GM18868 (cell line): ENCODE measurements around the gene SH2D1B.

Source experiments
- ATAC-seq: cut with Tn5 transposase; IDR thresholded peaks from one replicate; pipeline ENCODE4 v1.9.1; 2021; ENCODE audit warnings: mild to moderate bottlenecking, moderate library complexity; ENCODE audit not compliant: unreplicated experiment

Gene SH2D1B

GRCh38 chr1:162400790-162401355, 11.1 kb downstream of the SH2D1B start:
- ATAC-seq = no peak

- ATAC-seq = no peak
Observed at GRCh38 chr1:162398999-162399580, 12.8 kb downstream of the SH2D1B start.

GRCh38 chr1:162397943-162398560, 13.9 kb downstream of the SH2D1B start:
- ATAC-seq = no peak

GRCh38 chr1:162397039-162397448, 14.9 kb downstream of the SH2D1B start:
- no peak for ATAC-seq

DNA sequence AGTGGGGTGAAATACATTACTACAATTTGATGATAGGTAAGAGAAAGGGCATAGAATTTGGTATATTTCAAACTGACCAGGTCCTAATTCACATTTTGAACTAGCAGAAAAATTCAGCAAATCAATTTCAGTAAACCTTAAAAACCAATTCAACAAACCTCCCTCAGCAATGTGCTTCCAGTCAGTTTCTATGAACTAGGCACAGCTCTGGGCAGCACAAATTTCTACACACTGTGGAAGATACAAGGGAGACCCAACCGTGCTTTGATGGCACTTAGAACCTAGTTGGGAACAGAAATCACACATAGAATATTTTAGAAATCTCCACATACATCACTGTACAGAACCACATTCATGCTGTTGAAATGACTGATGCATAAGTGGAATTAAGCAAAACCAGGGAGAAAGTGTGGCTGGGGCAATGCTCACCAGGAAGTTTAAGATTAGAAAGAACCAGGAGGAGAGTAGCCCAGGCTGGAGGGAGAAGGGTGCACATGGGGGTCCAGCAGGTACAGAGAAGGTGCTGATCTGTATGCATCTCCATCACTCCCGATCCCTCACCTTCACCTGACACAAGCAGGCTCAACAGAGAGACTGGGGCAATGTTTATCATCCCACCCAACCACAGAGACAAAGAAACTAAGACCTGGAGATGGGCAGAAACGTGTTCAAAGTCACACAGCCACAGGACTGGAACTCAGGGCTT, 15.6 kb downstream of the SH2D1B start:
- no peak for ATAC-seq

- ATAC-seq = no peak
Observed at GRCh38 chr1:162391790-162392563, 20.0 kb downstream of the SH2D1B start.

GRCh38 chr1:162390396-162391185, 21.3 kb downstream of the SH2D1B start:
- no peak for ATAC-seq

DNA sequence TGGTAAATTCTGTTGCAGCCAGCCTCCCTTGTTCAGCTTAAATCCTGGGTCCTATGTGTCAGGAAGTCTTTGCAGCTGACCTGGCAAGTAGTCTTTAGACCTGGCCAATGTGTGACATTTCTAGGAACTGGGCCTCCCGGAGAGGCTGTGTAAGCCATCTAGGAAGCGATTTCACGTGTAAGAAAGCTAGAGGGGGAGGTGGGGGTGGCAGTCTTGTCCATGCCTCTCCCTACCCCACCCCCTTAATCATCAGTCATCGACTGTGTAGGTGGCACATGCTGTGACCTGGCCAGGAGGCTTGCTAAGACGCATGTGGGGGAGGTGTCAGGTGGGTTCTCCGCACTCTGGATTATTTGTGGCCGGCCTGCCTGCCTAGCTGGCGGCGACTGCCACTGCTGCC, 22.0 kb downstream of the SH2D1B start:
- no peak for ATAC-seq

DNA sequence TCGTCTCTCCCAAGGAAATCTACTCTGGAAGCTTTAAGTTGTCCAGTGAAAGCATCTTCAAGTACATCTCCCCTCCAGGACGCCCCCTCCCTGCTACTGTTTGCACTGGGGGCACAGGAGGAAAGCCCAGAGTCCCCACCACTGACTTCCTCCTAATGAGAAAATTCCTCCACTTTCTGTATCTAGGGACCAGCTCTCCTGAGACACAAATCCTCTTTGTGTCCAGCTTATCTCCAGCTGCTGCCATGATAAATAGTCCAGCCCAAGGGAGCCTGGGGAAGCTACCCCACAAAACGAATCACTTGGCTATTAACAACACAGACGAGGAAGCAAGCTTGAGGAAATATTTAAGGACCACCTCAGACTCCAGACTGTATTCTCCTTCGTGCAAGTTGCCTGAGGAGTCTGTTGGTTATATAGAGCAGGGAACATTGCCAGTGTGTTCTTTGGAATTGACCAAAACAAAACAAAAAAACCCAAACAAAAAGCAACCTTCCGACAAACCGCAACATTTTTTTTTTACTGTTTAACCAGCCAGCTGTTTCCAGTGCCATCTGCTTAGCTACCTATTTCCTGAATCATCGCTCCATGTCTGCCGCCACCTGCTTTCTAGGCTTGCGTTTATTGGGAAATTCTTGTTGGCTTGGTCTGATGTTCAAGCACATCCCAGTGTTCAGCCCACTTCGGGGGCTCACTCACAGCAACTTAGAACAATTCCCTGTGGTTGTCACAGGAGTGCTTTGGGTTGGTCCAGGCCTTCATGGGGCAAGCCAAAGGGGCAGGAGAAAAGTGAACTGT, 22.7 kb downstream of the SH2D1B start:
- ATAC-seq = no peak

DNA sequence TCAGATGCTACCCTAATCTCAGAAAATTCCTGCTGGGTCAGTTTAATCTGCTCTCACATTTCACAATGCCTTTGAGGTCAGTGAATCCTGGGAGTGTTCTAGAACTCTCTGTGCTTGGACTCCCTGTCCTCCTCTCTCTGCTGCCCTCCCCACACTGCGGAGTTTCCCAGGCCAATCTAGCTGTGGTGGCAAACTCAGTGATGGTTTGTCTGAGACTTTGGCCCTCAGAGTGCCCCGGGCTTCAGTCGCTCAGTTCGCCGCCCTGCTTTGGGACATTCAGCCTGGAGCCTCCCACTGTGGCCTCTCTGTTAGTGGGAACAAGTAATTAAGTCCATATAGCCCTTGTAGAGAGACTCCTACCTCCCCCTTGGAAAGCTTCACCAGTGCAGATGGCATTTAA, 23.3 kb downstream of the SH2D1B start:
- no peak for ATAC-seq

GRCh38 chr1:162388083-162388594, 23.8 kb downstream of the SH2D1B start:
- no peak for ATAC-seq

DNA sequence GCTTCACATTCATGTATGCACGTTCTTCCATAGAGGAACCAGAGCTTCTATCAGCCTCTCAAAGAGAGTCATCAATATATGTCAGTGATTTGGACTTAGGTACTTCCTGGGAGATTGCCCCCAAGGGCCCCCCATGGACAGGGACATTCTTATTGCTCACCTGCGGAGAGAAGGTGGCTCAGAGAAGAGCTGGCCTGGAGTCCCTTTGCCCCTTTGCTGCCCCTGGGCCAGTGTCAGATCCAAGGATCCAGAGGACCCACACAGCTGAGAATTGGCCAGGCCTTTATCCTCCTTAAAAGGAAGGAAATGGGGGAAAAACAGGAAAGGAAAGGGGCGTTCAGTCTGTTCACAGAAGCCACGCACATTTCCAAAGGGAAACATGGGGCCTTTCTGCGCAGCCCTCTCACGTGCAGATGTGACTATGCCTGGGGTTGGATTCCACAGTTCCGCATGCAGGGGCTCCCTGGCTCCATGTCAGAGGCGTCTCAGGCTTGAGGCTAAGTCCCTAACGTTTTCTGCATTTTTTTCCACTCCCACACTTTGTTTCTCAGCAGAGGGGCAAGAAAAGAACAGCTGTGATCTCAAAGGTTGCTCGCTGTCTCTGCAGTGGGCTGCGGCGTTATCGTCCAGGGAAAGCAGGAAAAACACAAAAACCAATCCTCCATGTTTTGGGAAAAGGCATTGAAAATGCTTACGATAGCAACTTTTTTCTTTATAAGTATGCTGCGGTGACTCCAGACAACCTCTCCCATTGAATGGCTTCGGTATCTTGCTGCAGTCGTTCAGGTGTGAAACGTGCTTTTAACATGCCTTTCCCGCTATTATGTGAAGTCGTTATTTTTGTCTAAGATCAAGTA, 24.5 kb downstream of the SH2D1B start:
- ATAC-seq = no peak

DNA sequence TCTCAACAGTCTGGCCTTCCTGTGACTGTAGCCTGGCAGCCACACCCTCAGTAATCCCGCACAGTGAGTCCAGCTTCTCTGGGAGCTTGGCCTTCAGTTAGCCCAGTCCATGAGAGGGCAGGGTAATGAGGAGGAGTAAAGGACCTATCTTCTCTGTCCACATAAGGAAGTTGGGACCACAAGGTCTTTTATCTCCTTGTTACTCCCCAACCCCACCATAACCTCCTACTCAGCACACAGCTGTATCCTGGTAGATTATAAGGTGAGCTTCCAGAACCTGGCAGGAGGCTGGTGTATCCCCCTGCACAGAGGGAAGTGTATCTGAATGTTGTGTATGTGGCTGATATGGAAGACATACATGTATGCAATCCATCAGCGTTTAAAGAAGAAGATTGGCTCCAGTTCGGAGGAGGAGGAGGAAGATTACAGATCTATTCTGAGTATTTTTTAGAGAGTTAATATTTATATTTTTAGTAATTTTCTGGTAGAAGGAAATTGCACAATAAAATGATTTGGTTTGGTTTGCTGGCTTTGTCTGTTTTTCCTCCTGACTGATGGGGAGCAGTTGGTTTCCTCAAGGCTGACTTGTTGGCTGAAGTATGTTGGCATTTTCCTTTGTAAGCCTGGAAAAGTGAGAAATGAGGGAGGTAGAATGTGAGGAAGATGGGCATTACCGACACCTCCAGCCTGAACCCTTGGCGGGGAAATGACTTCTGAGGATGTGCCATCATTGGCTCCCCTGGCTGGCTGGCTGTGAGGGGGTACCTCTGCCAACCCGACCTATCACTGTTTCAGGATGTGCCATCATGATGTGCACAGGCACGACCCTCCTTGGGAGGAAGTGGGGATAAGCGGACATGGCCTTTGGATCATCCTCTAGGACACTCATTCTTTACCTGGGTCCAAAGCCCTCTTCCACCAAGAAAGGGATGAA, 25.4 kb downstream of the SH2D1B start:
- no peak for ATAC-seq

DNA sequence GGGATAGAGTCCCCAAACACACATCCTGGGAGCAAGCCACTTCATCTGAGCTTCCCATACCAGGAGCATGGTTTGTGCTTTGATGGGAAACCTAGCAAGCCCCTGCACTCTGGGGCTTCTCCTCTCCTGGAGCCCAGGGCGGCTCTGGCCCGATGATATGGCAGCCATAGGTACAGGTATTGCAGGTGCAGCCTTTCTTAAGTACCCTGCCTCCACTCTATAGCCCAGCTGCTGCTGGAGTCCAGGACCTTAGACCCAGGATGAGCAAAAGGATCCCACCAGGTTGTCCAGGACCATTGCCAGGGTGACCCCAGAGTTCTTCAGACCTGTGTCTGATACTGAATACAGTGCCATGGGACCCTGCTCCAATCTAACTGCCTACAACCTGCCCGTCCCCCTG, 26.2 kb downstream of the SH2D1B start:
- ATAC-seq = no peak

DNA sequence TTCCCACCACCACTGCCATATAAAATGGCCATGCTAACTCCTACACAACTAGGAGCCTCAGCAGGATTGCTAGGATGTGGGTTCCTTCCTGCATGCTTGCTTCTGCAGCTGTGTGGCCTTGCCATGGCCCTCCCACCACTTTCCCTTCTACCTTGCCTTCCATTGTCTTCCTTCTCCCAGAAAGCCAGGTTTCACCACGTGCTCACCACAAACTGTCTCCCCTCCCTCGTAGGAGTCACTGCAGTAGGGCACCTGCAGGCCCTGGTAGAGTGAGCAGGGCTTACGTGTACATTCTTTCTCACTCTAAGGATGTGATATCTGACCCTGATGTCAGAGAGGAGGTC, 26.7 kb downstream of the SH2D1B start:
- no peak for ATAC-seq

DNA sequence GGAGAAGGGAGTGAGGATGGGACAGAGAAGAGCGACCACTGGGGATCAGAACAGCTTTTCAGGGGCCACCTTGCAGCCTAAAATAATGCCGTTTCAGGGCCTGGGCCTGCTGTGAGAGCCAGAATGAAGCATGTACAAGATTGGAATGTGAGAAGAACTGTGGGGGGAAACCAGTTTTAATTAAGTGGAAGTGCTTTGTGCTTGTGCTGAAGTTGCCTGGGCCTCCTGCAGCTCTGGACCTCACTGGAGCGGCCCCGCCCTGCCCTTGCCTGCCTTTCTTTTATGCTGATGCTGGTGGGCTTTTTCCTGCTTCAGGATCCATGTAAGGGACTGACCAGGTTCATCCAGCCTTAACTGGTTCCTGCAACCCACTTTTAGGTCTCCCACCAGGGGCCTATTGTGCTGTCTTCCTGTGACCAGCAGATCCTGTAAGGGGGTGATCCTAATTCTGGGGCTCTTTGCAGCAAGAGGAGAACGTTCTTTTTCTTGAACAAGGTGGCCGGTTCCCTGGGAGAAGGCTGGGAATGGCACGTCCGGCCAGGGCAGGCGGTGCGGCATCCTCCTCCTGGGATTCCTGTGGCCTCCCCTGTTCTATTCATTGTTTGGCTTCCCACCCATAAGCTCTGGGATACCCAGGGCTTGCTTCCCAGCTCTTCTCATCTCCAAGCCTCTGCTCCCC, 27.2 kb downstream of the SH2D1B start:
- ATAC-seq = no peak

DNA sequence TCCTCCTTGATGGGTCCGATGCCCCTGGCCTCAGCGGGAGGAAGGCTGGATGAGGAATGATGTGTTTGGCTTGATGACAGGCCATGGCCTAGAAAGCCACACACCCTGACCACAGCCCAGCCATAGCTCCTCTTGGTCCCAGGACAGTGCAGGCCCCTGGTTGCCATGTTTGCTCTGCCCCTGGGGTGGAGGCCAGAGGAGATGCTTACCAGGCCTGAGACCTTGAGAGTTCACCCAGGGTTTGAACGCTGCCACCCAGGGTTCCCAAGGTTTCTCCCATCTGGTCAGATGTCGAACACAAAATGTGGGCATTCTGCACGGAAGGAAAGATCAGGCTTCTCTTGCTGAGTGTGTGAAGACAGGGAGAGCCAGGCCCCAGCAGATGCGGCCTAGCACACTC, 27.8 kb downstream of the SH2D1B start:
- ATAC-seq = no peak
